KG1 (cell line): Measurements from ENCODE around the gene PMS1.
"Not testable (repeated sequence)": the region's sequence is repeated elsewhere in the genome, so short reads cannot be mapped to it uniquely, and the experiment has no call there.

Source experiments
- DNase-seq: peaks from one replicate; lab custom pipeline; 2025; lab: John Stamatoyannopoulos, UW

PMS1 gene

DNA sequence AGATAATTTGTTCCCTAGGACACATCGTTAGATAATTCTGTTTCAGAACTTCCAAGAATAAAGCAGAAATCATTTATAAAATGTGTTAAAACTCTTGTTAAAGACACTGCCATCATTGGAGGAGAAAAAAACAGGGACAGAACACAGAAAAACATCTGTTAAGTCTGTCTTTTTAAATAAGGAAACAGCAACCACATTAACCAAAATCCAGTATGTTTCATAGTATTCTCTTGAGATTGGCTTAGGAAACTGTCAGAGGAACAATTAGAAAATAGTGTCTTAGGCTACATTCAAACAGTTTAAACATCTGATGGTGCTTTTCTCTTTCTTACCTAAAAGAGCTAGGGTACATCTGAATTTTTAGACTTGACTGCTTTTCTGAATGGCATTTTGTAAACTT lies 81.6 kb downstream of the PMS1 start:
- DNase-seq: no peak

DNA sequence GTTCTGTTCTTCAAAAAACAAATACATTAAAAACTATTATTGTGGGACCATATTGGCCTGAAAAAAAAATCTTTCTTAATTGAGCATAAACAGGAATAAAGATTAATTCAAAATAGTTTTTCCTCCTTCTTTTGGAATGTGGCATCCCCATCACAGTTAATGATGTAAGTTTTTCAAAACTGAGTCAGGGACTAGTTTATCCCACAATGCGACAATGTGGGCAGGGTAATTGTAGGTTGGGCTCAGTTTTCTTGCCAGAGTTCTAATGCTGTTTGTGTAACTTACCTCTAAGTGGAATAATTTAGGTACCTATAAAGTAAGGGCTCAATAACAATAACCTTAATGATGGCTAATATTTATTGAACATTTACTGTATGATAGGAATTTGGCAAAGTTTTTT lies 82.0 kb downstream of the PMS1 start:
- DNase-seq: no peak

DNA sequence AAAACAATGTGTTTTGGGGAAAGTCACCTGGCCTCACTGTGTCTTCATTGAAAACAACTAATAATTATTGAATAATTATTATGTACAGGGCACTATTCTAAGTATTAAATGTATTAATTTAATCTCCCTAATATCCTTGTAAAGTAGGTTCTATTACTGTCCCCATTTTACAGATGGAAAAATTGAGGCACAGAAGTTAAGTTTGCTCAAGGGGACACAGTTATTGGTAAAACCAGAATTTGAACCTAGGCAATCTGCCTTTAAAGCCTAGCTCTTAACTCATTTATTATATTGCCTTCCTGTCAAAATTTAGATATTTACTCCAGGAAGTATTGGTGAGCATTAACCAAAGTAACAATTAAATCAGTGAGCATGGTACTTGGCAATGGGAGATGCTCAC lies 84.6 kb downstream of the PMS1 start:
- DNase-seq: no peak

DNA sequence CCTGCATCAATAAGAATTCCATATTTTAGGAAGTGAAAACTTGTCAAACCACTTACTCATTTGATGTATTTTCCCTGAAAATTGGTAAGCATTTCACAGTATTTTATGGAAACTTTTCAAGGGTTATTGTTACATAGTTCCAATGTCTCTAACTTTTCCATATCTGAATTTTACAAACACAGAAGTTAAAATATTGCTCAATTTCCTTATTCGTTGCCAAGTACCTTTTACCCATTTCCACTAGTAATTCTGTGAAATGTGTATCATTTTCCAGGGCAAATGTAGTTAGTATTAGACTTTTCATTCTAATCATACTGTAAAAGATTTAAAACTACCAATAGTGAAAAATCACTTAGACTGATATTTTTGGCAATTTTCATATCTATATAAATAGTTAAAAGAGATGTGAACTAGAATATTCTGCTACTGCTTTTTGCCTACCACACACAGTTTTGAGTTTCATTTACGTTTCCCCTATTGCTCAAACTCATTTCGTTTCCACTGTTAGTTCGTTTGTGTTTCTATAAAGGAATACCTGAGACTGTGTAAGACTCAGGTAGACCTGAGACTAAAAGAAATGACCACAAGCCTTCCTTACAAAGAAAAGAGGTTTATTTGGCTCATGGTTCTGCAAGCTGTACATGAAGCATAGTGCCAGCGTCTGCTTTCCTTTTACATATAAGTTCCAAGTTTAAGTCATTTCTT lies 86.3 kb downstream of the PMS1 start:
- DNase-seq: no peak

DNA sequence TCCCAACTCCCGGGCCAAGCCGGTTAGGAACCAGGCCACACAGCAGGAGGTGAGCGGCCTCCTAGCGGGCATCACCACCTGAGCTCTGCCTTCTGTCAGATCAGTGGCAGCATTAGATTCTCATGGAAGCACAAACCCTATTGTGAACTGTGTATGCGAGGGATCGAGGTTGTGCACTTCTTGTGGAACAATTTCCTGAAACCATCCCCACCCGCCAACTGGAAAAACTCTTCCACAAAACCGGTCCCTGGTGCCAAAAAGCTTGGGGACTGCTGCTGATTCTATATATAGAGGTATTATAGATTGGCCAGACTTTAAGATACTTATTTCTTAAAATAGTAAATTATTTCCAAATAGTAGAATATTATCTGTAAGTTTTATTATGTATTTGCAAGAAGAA lies 89.4 kb downstream of the PMS1 start:
- no peak for DNase-seq

DNA sequence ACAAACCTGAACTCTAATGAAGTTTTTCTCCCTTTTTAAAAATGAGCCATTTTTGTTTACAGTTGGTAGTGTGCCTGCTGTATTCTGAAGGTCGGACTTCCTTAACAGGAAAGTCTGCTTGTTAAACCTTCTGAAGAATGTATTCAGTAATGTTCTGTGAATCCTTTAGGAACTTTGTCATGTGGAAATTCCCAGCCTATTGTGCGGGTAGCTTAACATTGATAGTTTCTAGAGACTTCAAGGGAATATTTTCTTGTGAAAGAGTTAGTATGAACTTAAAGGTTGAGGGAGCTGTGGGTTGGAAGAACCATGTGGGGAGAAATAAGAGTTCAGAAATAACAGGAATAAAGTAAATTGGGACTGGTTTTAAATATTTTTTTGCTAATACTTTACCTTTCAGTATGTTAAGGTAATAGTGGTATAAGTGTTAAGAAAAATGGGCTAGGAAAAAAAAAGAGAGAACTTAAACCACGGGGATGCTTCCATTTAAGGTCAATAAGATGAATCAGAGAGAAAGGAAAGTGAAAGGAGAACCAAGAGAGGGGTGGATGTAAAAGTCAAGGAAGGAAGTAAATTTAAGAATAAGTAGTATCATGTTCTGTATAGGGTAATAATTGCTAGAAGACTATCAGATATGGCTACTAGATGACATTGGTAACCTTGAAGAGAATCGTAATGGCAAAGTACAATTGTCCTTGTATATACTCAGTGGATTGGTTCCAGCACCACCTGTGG lies 90.5 kb downstream of the PMS1 start:
- DNase-seq: no peak

DNA sequence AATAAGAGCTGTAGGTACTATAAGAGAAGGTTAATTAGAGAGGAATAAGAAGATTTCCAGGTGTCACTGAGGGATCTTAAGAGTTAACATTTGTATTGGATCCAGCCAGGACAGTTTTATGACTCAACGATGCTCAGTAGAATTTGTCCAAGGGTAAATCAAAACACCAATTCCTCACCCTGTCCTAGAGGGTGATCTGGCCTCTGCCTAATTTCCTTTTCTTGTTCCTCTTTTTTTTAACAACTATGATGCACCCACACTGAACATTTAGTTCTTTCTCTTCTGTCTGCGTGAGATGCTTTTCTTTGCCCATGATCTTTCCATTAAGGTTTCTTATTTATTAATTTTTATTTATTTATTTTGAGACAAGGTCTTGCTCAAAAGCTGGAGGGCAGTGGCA lies 92.0 kb downstream of the PMS1 start:
- DNase-seq: no peak

DNA sequence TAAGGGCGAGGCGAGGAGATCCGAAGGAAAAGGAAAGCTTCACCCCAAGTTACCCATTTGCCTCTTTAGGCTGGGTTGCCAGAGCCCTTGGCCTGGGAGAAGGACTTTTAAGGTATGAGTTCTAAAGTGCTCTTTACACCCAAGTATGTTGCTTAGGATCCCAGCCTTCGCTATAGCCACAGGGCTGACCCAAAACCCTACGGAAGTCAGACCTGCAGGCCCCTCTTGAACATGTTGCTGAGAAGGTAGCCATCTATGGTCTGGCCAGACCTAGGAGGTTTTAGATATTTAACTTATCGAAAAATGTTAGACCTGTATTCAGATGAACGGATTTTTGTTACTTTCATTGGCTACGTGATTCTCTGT lies 95.4 kb downstream of the PMS1 start:
- no peak for DNase-seq

DNA sequence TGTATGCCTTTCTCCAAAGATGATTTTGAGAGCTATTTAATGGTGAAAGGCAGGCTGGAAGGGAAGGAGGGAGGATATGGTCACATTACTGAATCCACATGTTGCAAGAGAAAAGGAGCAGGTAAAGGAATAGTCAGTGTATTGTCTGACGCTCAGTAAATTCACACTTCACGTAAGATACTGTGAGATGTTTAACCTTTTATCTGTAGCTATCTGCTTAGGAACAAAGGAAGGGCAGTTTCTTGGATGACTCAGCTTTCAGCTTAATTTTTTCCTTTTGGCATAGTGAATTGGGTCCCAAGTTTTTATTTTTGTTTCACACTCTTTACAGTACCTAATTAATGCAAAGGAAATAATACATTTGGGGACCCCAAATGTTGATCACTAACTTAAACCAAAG lies 96.2 kb downstream of the PMS1 start:
- DNase-seq: no peak

DNA sequence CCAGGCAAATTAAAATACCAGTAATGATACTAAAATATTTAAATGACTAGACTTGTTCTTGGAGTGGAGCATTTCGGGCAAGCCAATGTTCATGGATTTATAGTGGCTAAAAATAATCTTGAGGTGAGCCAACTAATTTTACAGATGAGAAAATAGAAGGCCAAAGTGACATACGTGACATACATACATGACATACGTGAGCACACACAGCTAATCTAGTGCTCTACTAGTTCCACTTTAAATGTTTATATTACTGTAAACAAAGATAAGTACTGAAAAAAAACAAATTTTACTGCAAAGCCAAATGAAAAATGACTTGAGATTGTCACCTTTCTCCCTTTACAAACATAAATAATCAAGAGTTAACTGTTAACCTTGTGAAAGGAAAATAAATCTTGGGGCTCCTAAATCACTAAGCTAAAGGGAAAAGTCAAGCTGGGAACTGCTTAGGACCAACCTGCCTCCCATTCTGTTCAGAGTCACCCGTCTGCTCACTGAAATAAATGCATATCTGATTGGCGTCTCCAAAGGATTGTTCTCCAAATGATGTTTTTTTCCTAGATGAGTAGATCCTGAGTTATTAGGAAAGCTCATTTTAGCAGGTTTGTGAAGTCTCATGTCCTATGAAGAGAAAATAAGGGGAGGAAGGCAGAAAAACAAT lies 96.7 kb downstream of the PMS1 start:
- no peak for DNase-seq

DNA sequence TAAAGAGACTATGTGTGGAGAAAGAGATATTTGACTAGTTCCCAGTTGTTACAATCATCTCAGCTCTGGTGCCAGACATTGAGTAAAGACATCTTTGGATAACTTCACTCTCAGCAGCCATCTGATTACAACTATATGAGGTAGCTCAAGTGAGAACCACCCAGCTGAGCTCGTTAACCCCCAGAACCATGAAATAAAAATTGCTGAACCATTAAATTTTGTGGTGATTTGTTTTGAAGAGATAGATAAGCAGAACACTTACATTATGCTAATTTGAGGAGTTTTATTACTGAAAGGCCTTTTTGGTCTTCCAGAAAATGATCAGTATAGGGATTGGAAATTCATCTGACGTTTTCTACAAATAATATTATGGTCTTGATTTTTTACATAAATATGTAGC lies 101.1 kb downstream of the PMS1 start:
- no peak for DNase-seq

DNA sequence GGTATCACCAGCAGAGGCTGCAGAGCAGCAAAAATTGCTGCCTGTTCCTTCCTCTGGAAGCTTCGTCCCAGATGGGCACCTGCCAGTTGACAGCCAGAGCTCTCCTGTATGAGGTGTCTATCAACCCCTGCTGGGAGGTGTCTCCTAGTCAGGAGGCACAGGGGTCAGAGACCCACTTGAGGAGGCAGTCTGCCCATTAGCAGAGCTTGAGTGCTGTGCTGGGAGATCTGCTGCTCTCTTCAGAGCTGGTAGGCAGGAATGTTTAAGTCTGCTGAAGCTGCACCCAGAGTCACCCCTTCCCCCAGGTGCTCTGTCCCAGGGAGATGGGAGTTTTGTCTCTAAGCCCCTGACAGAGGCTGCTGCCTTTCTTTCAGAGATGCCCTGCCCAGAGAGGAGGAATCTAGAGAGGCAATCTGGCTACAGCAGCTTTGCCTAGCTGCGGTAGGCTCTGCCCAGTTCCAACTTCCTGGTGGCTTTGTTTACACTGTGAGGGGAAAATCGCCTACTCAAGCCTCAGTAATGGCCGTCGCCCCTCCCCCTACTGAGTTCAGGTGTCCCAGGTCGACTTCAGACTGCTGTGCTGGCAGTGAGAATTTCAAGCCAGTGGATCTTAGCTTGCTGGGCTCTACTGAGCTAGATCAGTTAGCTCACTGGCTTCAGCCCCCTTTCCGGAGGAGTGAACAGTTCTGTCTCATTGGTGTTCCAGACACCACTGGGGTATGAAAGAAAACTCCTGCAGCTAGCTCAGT lies 108.5 kb downstream of the PMS1 start:
- DNase-seq: not testable (repeated sequence)

DNA sequence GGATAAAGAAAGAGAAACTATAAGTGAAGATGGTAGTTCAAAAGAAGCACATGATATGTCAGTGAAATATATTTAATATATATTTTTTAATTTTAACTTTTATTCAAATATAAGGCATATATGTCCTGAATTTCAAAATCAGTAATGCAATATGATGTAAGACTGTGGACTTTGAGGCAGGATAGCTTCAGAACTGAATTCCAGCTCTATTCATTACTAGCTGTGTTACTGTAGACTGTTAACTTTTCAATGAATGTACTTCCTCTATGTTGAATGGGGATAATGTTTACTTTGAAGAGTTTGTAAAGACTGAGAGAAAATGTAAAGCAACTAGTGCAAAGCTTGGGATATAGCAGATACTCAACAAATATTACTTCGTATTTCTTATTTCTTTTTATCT lies 112.6 kb downstream of the PMS1 start:
- DNase-seq: no peak

DNA sequence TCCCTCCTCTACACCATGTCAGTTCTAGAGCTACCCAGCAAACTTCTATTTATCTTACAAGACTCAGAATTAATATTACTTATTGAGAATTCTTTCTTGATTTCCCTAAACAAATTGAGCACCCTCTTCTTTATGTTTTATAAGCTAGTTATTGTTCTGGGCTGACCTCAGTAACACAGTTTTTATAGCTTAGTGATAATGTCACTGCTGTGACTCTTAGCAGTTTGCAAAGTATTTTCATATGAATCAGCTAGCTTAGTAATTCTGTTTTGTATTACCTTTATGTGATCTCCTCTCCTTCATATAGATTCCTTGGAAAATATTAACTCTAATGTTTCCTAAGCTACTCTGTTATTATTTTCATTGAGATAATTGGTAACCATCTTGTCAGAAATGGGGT lies 114.9 kb downstream of the PMS1 start:
- DNase-seq: no peak

DNA sequence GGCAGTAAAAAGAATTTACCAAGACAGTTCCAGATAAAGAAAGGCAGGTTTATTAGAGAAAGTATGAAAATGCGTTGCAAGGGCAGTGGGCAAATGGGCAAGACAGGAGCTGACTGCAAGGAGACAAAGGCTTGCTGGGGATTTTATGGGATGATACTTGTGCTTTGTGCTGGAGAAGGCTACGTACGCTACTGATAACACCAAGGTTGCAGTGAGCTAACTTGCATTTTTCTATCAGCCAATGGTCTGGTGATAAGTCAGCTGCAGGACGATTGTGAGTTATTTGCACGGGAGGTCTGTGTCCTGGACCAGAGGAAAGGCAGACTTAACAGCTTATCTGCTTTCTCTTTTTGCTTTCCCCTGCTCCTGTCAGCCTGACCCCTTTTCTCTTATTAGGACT lies 116.5 kb downstream of the PMS1 start:
- no peak for DNase-seq

DNA sequence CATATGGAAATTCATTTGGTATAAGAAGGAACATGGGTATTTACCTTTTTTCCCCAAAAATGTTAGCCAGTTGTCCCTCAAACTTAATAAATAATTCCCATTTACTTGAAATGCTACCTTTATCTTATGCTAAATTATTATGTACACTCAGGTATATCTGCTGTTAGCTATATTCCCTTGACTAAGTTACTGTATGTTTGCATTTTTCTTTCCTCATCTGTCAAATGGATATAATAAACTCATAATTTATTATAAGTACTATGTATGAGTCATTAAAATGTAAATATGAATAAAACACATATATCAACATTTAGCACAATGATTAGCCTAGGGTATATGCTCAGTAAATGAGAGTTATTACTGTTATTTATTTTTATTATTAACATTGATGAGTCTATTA lies 117.4 kb downstream of the PMS1 start:
- DNase-seq: no peak

DNA sequence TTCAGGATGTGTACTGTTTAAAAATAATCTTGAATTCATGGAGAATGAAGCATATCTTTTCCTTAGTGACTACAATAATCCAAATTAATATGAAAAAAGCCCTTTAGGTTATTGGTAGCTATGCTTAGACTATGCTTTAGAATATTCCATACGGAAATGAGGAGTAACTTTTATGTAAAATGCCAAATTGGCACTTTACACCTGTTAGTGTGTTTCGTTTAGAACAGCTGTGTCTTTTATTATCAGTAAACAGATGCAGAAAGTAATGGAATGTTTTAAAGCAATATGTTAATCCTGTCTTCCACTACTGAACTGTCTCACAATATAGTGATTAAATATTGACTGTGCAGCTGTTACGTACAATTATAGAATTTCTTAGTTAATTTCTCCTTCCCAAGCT lies 129.6 kb downstream of the PMS1 start:
- no peak for DNase-seq

DNA sequence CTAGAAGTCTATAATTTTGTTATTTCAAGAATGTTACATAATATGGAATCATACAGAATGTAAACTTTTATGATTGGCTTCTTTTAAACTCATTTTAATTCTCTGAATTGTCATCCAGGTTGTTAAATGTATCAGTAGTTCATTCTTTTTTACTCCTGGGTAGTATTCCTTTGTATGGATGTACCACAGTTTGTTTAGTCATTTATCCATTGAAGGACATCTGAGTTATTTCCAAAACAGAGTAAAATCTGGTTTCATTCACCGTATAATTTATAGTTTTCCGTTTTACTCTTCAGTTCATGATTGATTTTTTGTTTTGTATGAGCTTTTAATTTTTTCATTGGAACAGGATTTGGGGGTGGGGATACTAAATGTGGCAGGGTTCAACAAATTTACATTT lies 132.4 kb downstream of the PMS1 start:
- DNase-seq: no peak
